GM21723 (cell line): ENCODE results near the gene SLC37A1.
A peak's percentile ranks its signal among the peaks of the same experiment; 100 is the strongest.

Source experiments
- ATAC-seq: cut with Tn5 transposase; IDR thresholded peaks from one replicate; pipeline ENCODE4 v1.9.1; 2021; ENCODE audit warnings: mild to moderate bottlenecking, moderate library complexity; ENCODE audit not compliant: unreplicated experiment

The SLC37A1 gene

DNA sequence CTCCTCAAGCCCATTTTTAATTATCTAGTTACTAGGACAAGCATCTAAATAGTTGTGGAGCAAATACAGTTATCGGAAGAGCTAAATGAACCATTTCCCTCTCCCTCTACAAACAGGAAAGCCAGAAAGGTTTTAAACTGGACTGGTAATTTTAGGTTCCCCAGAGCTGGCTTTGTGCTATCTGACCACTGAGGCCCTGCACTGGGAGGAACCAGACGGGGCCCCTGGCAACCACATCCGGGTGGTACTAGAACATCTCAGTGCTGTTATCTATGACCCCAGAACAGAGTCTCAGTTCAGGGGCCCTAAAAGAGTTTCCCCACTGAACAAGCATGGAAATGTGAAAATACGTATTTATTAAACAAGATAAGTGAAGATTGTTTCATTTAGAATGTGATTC is 9.9 kb upstream of the SLC37A1 start:
- ATAC-seq, result peak; percentile 59

DNA sequence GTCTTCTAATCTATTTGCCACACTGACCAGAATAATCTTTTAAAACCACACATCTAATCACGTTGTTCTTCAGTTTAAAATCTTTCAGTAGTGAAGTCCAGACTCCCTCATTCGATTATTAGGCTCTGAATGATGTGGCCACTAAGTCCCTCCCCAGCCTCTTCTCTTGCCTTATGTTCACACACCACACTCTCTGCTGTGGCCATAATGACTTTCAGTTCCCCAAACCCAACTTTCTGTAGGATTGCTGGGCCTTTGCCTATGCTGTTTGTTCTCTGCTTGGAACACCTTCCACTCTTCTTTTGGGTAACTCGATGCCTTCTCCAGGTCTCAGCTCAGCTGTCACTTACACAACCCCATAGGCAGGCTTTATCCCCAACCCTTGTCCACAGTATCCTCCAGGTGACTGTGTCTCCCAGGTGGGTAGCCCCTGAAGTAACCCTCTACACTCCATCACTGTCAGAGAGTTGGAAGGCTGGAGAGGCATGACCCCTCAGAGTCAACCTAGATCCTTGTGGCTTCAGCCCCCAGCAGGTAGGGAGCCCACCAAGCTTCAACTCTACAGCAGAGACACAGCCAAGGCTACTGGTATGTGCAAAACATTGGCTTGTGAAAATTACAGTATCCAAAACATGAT is 8.4 kb upstream of the SLC37A1 start:
- ATAC-seq, result peak; percentile 85

GRCh38 chr21:42507418-42507817 is 6.2 kb upstream of the SLC37A1 start:
- ATAC-seq, result no peak

- no peak for ATAC-seq
Observed at GRCh38 chr21:42508371-42508770, 5.3 kb upstream of the SLC37A1 start.

DNA sequence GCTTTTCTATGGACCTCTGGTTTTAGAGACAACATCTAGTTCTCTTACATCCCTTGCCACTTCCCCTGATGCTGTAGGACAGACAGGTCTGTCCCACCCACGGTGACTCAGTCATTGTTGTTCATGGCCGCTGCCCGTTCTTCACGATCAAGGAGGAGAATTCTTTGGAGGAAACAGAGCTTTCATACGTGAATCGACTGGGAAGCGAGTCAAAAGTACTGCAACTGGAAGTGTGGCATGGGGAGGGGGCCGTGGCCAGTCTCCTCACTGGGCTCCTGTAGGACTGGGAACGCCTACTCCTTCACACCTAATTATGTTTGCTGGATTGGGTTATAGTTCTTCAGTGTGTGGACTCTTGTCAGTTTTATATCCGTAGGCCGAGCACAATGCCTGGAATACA is 4.4 kb upstream of the SLC37A1 start:
- ATAC-seq, result no peak

- ATAC-seq, result no peak
Observed at GRCh38 chr21:42512346-42513034, 1.2 kb upstream of the SLC37A1 start.

DNA sequence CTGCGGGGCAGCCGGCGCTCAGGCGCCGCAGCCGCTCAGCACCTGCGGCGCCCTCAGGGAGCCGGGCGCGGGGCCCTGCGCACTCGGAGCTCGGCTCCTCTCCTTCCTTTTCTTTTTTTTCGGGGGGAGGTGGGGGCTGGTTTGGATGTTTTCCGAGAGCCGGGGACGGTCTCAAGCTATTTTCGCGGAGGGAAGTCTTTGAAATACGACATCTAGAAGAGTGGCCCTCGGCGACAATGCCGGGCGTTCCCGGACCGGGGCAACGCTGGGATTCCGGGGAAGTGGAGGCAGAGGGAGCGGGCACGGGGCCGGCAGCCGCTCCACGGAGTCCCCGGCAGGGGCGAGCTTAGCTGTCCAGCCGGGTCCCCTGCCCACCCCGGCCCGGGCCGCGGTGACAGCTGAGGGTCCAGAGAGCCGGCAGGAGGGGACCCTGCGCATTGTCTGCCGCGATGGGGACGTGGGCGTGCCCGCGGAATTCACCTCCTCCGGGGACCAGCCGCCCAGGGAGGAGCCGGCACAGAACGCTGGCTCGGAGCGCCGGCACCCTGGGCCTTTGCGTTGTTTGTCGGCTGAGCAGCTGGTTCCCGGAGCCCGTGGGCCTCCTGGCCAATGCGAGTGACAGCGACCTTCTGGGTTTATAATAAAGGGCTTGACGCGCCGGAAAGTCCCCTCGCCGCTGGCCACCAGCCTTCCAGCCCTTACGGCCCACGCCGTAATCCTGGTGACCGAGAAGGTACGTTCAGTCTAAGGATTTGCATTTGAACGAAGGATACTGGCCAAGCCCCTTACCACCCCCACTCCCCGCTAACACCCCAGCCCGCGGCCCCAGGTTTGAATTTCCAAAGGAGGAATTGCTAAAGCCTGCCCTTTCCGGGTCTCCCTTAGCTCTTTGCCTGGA is 582 bp downstream of the SLC37A1 start:
- peak; percentile 44 for ATAC-seq

DNA sequence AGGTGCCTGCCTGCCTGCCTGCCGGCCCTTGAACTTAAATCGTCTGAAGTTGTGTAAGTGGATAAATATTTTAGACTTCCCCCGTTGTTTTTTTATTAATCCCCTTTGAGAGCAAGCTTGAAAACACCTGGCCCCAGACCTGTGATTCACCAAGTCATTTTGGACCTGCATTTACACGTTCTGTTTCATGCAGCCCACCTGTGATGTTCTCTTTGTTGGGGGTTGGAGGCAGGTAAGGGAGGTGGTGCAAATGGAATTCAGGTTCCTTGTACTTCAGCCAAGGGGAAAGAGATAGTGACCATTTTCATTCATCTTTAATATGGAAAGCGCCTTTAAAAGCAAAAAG is 1.2 kb downstream of the SLC37A1 start:
- ATAC-seq, result no peak

GRCh38 chr21:42515708-42516502 is 2.3 kb downstream of the SLC37A1 start:
- no peak for ATAC-seq

DNA sequence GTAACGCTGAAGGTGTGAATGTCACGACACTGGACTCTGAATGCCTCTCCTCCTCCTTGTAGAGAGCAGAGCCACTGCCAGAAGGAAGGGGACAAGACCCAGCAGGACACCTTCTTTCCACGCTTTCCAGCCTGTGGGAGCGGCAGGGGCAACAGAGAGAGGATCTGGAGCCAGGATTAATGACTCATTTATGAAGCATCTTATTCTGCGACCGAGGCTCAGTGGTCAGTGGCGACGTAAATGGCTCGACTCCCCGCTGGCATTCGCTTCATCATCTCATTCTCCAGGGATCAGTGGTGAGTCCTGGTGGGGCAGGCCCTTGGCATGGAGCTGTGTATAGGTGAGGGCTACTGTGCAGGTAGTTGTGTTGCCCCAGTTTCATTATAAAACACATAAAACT is 4.6 kb downstream of the SLC37A1 start:
- ATAC-seq, result no peak

DNA sequence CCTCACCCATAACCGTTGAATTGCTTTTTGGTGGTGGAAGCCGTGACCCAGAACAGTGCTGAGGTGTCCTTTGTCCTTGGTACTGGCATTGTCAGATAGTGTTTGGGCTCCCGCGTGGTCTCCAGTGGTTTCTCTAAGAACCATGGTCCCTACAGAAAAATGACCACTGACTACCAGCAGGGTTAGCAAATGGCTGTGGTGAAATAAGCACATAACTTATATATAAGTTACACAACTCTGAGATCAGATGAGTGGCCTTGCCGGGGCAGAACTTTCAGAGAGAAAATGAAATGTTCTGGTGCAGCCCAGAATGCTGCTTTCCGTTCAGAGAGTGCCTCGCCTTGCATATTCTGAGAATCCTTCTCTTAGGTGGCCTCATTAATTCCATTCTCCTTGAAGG is 5.0 kb downstream of the SLC37A1 start:
- no peak for ATAC-seq

DNA sequence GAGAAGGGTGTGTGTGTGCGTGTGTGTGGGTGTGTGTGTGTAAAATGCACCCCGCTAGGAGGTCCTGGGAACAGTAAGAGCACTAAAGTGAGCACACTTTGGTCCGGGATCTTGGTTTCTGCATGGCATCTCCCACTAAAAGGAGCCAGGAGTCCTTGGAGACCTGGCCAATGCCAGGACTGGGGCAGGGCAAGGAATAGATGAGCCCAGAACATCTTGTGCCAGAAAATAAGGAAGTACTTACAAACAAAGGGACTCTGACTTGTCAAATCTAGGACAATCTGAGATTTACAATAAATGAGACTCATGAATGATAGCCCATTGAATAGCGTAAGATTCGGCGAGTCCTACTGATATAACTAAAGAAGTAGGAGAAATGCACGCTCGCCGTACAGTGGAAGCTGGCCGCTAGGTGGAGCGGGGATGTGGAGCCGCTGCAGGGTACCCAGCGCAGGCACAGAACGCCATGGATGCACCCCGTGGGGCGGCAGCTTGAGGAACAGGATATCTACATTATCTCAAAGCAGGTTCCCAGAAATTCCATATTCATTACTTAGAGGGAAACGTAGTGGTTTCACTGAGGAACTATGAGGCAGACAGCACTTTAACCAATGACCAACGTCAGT is 7.1 kb downstream of the SLC37A1 start:
- ATAC-seq, result no peak

DNA sequence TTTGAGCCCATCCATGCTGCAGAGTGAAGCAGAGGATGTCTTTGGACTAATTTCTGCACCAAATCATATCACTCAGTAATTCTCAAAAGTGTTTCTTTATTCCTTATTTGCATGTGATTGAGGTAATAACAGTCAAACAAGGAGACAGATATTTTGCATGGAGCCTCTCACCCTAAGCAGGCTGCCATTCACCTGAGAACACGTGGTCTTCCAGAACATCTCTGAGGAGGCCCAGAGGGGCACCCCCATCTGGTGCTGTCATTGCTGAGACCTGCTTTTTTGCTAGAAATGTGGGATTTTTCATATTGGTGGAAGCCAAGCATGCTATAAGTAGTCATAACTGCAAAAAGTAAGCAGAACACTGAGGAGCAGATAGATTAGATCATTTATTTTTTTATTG is 7.7 kb downstream of the SLC37A1 start:
- no peak for ATAC-seq

- ATAC-seq, result no peak
Observed at GRCh38 chr21:42521805-42522204, 8.2 kb downstream of the SLC37A1 start.

- ATAC-seq, result no peak
Observed at GRCh38 chr21:42522271-42522670, 8.6 kb downstream of the SLC37A1 start.

DNA sequence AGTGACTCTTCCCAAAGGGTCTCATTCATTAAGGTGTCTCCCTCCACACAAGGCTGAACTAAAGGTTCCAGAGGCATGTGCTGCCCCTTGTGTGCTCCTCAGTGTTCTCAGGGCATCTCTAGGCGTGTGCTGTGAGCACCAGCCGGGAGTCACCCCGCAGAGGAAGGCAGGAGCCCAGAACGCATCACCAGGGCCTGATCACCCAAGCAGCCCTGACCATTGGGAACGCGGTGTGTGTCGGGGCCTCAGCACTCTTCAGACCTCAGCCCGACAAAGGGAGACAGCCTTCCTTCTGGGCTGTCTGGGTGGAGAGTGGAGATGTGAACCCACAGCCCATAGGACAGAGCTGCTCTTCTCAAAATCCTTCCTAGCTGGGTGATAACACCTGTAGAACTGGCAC is 9.1 kb downstream of the SLC37A1 start:
- ATAC-seq, result no peak

GRCh38 chr21:42523211-42523610 is 9.6 kb downstream of the SLC37A1 start:
- ATAC-seq, result no peak

DNA sequence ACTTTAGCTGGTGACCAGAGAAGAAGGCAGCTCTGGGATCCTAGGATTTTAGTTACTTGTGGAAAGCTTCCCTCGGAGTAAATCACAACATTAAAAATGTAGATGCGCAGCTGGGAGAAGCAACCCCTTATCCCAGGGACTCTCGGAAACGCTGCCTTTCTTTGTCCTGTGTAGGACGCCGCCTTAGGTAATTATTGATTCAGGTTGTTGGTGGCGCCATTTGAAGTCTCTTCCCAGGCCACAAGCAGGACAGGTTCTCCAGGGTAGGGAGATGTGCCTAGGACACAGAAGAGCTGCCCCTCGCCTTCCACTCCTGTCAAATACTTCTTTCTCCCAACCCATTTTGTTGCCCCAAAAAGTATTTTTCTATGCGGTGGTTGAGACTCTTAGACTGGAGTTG is 10.3 kb downstream of the SLC37A1 start:
- ATAC-seq, result no peak

DNA sequence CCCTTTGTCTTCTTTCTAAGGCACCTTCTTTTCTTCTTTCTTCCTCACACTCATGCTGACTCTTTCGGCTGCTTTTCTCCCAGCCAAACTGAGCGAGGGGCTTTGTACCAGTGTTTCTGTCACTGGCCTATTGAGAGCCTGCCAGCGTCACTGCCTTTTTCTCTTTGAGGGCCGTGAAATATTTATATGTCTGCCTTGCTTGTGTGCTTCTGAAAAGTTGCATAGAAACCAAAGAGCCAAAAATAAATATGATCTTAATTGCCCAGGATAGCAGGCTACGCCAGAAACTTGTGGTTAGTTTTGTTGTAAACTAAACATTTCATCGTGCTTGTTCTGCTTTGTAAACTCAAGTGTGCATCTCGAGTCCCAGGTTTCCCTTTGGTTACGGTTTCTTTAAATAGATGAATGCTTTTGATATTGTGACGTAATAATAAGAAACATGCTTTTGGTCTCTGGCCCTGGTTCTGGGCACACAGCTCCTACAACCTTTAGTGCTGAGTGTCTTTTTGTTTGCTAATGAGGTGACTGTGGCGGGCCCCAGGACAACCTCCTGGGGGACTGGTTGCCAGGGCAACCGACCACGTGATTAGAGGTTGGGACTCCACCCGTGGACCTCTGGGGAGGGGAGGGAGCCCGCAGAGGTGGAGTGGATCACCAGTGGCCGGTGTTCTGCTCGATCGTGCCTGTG is 10.8 kb downstream of the SLC37A1 start:
- ATAC-seq, result peak; percentile 69

DNA sequence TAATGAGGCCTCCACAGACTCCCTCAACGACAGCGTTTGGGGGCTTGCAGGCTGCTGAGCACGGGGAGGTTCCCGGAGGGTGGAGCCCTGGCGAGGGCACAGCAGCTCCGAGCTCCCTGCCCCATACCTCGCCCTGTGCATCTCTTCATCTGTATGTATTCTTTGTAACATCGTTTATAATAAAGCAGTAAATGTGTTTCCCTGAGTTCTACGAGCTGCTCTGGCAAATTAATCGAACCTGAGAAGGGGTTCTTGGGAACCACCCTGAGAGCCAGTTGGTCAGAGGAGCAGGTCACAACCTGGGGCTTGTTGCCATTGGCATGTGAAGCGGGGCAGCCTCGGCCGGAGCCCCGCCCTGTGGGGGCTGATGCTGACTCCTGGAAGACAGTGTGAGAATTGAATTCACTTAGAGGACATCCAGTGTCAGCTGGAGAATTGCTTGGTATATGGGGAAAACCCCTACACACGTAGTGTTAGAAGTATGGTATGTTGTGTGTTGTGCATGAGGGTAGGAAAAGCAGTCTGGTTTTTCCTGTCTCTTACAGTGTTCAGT is 11.5 kb downstream of the SLC37A1 start:
- peak; percentile 23 for ATAC-seq
